Left hindlimb (tissue), 1 donor: ENCODE data around the gene SPX.

Source experiments
- DNase-seq: peaks from one replicate; pipeline ENCODE4 v3.0.0-alpha.2; 2018

The SPX gene

GRCh38 chr12:21539797-21540196 lies 13.7 kb downstream of the SPX start:
- no peak for DNase-seq

GRCh38 chr12:21541773-21542172 lies 15.7 kb downstream of the SPX start:
- DNase-seq, result no peak

- no peak for DNase-seq
Measured at GRCh38 chr12:21542403-21542802, 16.3 kb downstream of the SPX start.

- DNase-seq, result no peak
Measured at GRCh38 chr12:21543151-21543550, 17.1 kb downstream of the SPX start.

- no peak for DNase-seq
Measured at GRCh38 chr12:21545557-21545956, 19.5 kb downstream of the SPX start.

- no peak for DNase-seq
Measured at GRCh38 chr12:21546716-21547115, 20.6 kb downstream of the SPX start.

- DNase-seq, result no peak
Measured at GRCh38 chr12:21547437-21547836, 21.3 kb downstream of the SPX start.

GRCh38 chr12:21551841-21552465 lies 25.9 kb downstream of the SPX start:
- peak; percentile 49 for DNase-seq

- no peak for DNase-seq
Measured at GRCh38 chr12:21552635-21553328, 26.7 kb downstream of the SPX start.

- peak; percentile 41 for DNase-seq
Measured at GRCh38 chr12:21553329-21553675, 27.2 kb downstream of the SPX start.

GRCh38 chr12:21558100-21558679 lies 32.1 kb downstream of the SPX start:
- DNase-seq, result no peak

- no peak for DNase-seq
Measured at GRCh38 chr12:21559855-21560569, 33.9 kb downstream of the SPX start.

- no peak for DNase-seq
Measured at GRCh38 chr12:21561158-21561557, 35.1 kb downstream of the SPX start.

- no peak for DNase-seq
Measured at GRCh38 chr12:21562859-21563258, 36.8 kb downstream of the SPX start.

- no peak for DNase-seq
Measured at GRCh38 chr12:21566223-21566906, 40.3 kb downstream of the SPX start.

- DNase-seq, result no peak
Measured at GRCh38 chr12:21566907-21567394, 40.9 kb downstream of the SPX start.

GRCh38 chr12:21568115-21568514 lies 42.0 kb downstream of the SPX start:
- DNase-seq, result no peak

GRCh38 chr12:21571046-21571445 lies 45.0 kb downstream of the SPX start:
- DNase-seq, result no peak

- DNase-seq, result no peak
Measured at GRCh38 chr12:21573733-21574358, 47.8 kb downstream of the SPX start.

GRCh38 chr12:21576431-21576830 lies 50.3 kb downstream of the SPX start:
- no peak for DNase-seq

- DNase-seq, result no peak
Measured at GRCh38 chr12:21577516-21577915, 51.4 kb downstream of the SPX start.

- no peak for DNase-seq
Measured at GRCh38 chr12:21580748-21581516, 54.8 kb downstream of the SPX start.
